HG03159 (cell line): ENCODE measurements around the gene KLK3.

ENCODE experiments used
- ATAC-seq: cut with Tn5 transposase; IDR thresholded peaks from one replicate; pipeline ENCODE4 v1.9.1; 2021; ENCODE audit warnings: mild to moderate bottlenecking, moderate library complexity; ENCODE audit not compliant: unreplicated experiment

The KLK3 gene

GRCh38 chr19:50896591-50897190 lies 42.0 kb downstream of the KLK3 start:
- ATAC-seq, result peak; percentile 86

DNA sequence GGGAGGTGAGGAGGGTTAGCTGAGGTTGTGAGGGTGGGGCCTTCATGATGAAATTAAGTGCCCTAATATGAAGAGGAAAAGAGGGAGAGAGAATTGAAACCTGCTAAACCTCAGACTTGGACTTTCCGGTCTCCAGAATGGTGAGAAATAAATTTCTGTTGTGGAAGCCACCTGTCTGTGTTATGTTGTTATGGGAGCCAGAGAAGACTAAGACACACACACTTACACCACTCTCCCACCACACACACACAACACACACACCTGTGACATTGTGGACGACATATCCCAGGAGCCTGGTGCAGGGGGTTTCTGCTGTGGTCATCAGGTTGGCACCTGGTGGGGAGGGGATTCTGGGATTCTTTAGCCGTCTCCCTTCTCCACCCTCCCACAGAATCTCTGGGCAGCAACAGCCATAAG lies 42.5 kb downstream of the KLK3 start:
- peak; percentile 28 for ATAC-seq

- ATAC-seq, result peak; percentile 5
Measured at GRCh38 chr19:50897612-50898011, 42.9 kb downstream of the KLK3 start.

DNA sequence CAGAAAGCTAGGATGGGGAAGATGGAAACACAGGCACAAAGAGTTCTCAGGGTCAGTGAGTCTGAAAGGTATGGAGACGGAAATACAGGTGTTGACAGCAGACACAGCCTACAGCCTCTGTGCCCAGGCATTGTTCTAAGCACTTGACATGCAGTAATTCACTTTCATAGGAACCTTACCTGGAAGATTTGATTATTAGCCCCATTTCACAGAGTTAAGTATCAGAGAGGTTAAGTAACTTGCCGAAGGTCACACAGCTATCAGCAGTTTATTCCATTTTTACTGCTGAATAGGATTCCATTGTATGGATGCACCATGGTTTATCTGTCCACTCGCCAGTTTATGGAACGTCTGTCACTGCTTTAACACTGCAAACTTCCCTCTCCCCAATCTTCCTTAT lies 43.3 kb downstream of the KLK3 start:
- ATAC-seq, result no peak

DNA sequence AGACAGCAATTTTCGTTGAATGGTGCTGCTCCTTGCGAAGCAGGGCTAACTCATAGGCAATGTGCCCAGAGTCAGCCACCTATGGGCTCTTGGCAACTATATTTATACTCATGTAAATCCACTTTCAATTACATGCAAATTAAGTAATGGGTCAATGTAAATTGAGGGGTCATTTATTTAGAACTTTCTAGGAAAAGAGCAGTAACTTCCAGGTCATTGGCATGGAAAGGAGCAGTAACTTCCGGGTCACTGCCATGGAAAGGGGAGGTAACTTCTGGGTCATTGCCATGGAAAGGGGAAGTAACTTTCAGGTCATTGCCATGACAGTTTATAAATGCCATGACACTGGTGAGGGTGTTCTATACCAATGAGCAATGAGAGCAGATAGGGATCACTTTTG lies 44.9 kb downstream of the KLK3 start:
- no peak for ATAC-seq

- no peak for ATAC-seq
Measured at GRCh38 chr19:50902640-50903039, 47.9 kb downstream of the KLK3 start.

- no peak for ATAC-seq
Measured at GRCh38 chr19:50906217-50906616, 51.5 kb downstream of the KLK3 start.

- ATAC-seq, result no peak
Measured at GRCh38 chr19:50908336-50908735, 53.6 kb downstream of the KLK3 start.

DNA sequence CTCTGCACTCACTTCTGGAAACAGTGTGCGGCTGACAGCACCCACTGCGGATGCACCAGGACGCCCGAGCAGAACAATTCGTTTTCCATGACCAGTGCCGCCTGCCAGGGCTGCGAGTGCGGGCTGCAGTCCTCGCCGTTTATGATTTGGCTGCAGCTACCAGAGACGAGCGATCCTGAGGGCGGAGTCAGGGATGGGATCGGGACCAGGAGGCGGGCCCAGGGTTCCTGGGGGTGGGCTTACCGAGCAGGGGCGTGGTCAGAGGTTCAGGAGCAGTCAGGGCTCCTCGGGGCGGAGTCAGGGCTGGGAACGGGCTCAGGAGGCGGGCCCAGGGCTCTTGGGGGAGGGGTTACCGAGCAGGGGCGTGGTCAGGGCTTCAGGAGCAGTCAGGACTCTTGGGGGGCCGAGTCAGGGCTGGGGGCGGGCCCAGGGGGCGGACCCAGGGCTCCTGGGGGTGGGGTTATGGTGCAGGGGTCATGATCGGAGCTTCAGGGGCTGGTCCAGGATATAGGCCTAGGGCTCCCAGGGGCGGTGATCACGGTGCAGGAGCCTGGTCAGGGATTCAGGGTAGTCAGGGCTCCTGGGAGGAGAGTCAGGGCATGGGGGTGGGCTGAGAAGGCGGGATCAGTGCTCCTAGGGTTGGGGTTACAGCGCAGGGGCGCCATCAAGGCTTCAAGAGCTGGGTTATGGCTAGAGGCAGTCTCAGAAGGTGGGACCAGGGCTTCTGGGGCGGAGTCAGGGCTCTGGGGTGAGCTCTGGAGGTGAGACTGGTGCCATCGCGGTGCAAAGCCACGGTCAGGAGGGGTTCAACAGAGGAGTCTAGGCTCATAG lies 54.7 kb downstream of the KLK3 start:
- no peak for ATAC-seq
